RWPE1 (cell line): Measurements from ENCODE around the gene WASF3.

ENCODE experiments used
- CTCF ChIA-PET: fragments of 350-600 bp; sonication (Branson Sonifier 250); formaldehyde crosslinking; extraction: SDS; loops from one replicate; lab custom pipeline; 2021; lab: Yijun Ruan, JAX
- POLR2A ChIA-PET: fragments of 400-600 bp; formaldehyde crosslinking; extraction: SDS; loops from one replicate; lab custom pipeline; 2020; ENCODE audit warnings: antibody characterized with exemption; ENCODE audit not compliant: low non-redundant PET; lab: Yijun Ruan, JAX
- DNase-seq: peaks from one replicate; pipeline ENCODE4 v3.0.0; 2012; ENCODE audit warnings: low spot score
- H3K27ac ChIP-seq: fragments of 450-650 bp; 2 replicates; pipeline ENCODE4 v1.5.1; 2017
- TF ChIP-seq, protein P1 (sequence below): fragments of 450-650 bp; conservative IDR thresholded peaks from 2 replicates; pipeline ENCODE4 v1.5.1; 2017; ENCODE audit warnings: low read depth, mild to moderate bottlenecking

Gene WASF3

DNA sequence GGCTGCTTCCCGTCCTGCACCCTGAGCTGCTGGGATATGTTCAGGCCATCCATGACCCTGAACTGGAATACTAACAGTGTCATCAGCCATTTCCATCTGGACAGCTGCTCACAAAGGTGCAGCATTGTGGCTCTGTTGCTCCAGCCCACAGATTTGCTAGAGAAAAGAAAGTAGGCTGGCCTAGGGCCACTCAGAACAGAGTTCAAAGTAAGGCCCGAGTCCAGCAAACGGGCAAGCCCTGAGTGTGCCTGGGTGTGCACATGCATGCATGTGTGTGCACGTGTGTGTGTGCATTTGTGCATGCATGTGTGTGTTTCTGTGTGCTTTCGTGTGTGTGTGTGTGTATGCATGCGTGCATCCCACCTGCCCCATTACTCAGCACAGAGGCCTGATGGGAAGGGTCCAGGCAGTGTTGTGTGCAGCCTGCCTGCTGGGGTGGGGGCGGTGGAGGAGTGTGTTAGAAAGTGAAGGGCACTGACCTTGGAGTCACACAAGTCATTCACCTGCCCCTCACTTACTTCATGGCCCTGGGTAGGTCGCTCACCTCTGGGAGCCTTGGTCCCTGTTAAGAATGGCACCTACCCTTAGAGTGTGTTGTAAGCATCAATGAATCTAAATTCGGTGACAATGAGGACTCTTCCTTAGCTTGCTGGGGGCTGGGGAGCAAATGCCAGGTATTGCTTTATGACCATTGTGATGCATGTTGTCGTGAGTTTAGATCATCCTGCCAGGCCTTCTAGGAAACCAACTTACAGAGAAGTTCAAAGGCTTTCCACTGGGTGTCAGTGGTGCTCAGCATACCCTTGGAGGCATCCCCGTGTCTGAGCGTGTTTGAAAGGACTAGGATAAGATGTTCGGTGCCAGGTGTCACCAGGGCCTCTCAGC, 149.9 kb downstream of the WASF3 start:
- no peak overlapping the region for H3K27ac ChIP-seq
- CTCF ChIA-PET, result interaction anchor here (0.7 to 4.9 kb wide), 4 partner anchors 166 to 523 kb away, joined by 3 to 27 read pairs (median 8); no protein-coding TSS in a partner anchor
- TF ChIP-seq, protein P1, sequence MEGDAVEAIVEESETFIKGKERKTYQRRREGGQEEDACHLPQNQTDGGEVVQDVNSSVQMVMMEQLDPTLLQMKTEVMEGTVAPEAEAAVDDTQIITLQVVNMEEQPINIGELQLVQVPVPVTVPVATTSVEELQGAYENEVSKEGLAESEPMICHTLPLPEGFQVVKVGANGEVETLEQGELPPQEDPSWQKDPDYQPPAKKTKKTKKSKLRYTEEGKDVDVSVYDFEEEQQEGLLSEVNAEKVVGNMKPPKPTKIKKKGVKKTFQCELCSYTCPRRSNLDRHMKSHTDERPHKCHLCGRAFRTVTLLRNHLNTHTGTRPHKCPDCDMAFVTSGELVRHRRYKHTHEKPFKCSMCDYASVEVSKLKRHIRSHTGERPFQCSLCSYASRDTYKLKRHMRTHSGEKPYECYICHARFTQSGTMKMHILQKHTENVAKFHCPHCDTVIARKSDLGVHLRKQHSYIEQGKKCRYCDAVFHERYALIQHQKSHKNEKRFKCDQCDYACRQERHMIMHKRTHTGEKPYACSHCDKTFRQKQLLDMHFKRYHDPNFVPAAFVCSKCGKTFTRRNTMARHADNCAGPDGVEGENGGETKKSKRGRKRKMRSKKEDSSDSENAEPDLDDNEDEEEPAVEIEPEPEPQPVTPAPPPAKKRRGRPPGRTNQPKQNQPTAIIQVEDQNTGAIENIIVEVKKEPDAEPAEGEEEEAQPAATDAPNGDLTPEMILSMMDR, result peak; percentile 32; the same call in 1 of the 2 replicates
- POLR2A ChIA-PET, result no interaction called here
- peak; percentile 49 for DNase-seq

DNA sequence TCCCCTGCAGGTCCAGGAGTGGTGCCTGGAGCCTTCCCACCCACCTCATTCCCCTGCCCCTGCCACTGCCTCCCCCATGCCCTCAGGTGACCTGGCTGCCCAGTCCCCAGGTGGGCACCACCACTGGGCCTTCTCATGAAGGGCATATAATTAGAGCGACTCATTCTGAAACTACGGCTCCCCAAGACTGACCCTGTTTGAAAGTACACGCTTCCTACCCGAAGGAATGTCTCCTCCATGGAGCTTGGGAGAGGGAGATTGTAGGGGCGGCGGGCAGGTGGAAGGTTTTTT, 150.5 kb downstream of the WASF3 start:
- TF ChIP-seq, protein P1, result 0 out of 2 replicates have a peak, but pooled peaks have one; percentile 5
- ChIA-PET POLR2A (no interaction called here), CTCF (interaction anchor here (0.7 to 4.9 kb wide), 2 partner anchors 165 to 222 kb away, joined by 3 to 27 read pairs; no protein-coding TSS in a partner anchor)
- no peak overlapping the region for H3K27ac ChIP-seq
- DNase-seq, result no peak

DNA sequence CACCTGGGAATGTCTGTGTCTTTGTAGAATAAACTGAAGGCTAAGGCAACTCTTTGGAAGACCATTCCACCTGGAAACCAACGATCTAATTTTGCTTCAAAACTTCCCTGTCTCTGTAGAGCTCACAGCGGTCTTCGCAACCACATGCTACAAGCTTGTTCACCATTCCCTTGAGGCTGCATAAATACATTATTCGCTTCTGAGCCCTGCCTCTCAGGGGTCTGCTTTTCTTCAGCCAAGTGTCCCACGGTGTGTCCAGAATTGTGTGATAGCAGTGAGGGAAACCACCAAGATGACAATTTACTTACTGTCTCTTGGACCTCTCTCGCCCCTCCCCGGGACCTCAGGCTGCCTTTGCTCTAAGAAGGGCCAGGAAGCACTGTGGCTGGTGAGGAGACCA, 152.0 kb downstream of the WASF3 start:
- no peak overlapping the region for H3K27ac ChIP-seq
- TF ChIP-seq, protein P1, result no peak
- CTCF ChIA-PET, result interaction anchor here (4.9 kb wide), 1 partner anchor 164 kb away, joined by 27 read pairs; no protein-coding TSS in a partner anchor
- no peak for DNase-seq
- POLR2A ChIA-PET, result no interaction called here

DNA sequence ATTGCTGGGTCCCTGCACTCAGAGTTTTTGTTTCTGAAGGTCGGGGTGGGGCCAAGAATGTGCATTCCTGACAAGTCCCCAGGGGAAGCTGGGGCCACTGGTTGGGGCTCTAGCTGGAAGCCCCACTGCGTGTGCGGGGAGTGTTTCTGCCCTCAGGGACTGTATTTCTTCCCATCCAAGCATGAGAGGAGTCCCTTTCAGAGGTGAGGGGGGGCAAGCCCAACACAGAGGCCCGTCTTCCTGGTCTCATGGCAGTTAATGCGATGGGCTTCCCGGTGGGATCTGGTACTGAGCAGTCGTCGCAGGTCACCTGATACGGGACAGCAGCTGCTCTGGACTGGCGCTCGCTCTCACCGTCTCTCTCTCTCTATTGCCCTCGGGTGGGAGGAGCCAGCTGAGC, 152.7 kb downstream of the WASF3 start:
- no peak overlapping the region for H3K27ac ChIP-seq
- ChIA-PET POLR2A (no interaction called here), CTCF (interaction anchor here (0.9 to 2.0 kb wide), 4 partner anchors 10 to 220 kb away, joined by 4 to 8 read pairs (median 4); no protein-coding TSS in a partner anchor)
- DNase-seq, result no peak
- TF ChIP-seq, protein P1, result no peak

DNA sequence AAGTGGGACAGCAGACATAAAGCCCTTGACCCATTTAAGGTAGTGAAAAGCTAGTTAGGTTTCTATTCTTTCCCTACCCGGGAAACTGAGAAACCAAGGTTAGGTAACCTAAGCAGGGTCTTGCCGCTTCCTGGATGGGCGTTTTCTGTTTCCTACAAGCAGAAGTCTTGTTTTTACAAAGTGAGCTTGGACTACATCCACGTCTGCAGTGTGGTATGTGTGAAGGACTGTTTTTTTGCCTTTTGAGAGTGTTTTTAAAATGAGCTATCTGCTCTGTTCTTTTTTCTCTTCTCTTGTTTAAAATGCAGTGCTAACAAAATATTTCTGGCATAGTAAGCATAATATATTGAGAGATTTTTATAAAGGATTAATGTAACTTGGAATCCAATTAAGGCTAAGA, 153.7 kb downstream of the WASF3 start:
- CTCF ChIA-PET, result interaction anchor here (0.6 to 2.0 kb wide), 6 partner anchors 9 to 219 kb away, joined by 3 to 8 read pairs (median 4); no protein-coding TSS in a partner anchor
- POLR2A ChIA-PET, result no interaction called here
- TF ChIP-seq, protein P1, result no peak
- DNase-seq, result no peak
- no peak overlapping the region for H3K27ac ChIP-seq

DNA sequence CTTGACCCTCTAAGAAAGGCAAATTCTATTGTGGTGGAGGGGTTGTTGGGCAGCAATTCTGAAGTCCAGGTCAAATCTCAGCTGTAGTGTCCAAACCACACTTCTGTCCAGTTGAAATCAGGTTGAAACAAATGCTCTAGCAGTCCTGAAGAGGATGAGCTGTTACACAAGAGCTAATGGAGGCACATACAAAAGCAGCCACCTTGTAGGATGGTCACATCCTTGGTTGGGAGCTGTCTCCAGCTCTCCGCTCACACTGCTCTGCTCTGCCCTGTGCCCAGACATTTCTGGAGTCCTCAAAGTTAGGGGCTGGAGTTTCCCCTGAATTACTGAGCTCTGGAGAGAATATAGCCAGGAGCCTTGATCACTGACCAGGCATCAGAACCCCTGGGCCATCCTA, 155.9 kb downstream of the WASF3 start:
- TF ChIP-seq, protein P1, result no peak
- POLR2A ChIA-PET, result no interaction called here
- CTCF ChIA-PET, result interaction anchor here (0.9 kb wide), 1 partner anchor 217 kb away, joined by 5 read pairs; no protein-coding TSS in a partner anchor
- no peak overlapping the region for H3K27ac ChIP-seq
- DNase-seq, result no peak
